Measurements from ENCODE around the gene GMDS. TPM values are rescaled to one million over a fixed set of nuclear protein-coding genes. Genes with fewer than 3 reads are reported as not detected.

The GMDS gene
- total RNA-seq, 8 experiments from 2014 or later, result 4.5 to 61.7 (median 6.9) TPM

GRCh38 chr6:1739680-1740079 is 505.7 kb downstream of the GMDS start:
- 8 to 100% (median 72%) methylated on average over 1 to 2 of the region's 2 CpGs; no CpG with 5 or more reads in 2 of the 10 experiments for WGBS, 10 experiments
- in situ Hi-C loops (cut with MboI; ENCODE audit: low pct_unique_long_range_greater_than_20kb in 2 of 9, low sequenced_read_pairs in 9 of 9, unreplicated experiment in 9 of 9), result no loop called here
- Histone ChIP-seq H3K4me3 (no peak overlapping the region), H3K4me1 (replicated peaks in 1 of 2) (no peaks in the 10 kb centered on the region), H3K27ac (no peak overlapping the region)
- ATAC-seq (replicated peaks in 6 of 8), result peak in 3 of 8 experiments; percentile 86 to 96 (median 89)

- ATAC-seq (replicated peaks in 6 of 8), result no peak
- Histone ChIP-seq H3K27ac (no peak overlapping the region), H3K4me3 (no peak overlapping the region), H3K4me1 (replicated peaks in 1 of 2) (no peaks in the 10 kb centered on the region)
- in situ Hi-C loops (cut with MboI; ENCODE audit: low pct_unique_long_range_greater_than_20kb in 2 of 9, low sequenced_read_pairs in 9 of 9, unreplicated experiment in 9 of 9), result no loop called here
- 60 to 100% (median 92%) methylated on average over 1 to 7 of the region's 9 CpGs; no CpG with 5 or more reads in 3 of the 10 experiments for WGBS, 10 experiments
Observed at GRCh38 chr6:1739220-1739619, 506.2 kb downstream of the GMDS start.

GRCh38 chr6:1738558-1739081 is 506.8 kb downstream of the GMDS start:
- Histone ChIP-seq H3K4me1 (replicated peaks in 1 of 2) (no peaks in the 10 kb centered on the region), H3K27ac (no peak overlapping the region), H3K4me3 (no peak overlapping the region)
- 37 to 100% (median 72%) methylated on average over 1 to 6 of the region's 6 CpGs; no CpG with 5 or more reads in 1 of the 10 experiments for WGBS, 10 experiments
- in situ Hi-C loops (cut with MboI; ENCODE audit: low pct_unique_long_range_greater_than_20kb in 2 of 9, low sequenced_read_pairs in 9 of 9, unreplicated experiment in 9 of 9), result no loop called here
- peak in 1 of 8 experiments; percentile 19 for ATAC-seq (replicated peaks in 6 of 8)

GRCh38 chr6:1737463-1738311 is 507.7 kb downstream of the GMDS start:
- no peak for ATAC-seq (replicated peaks in 6 of 8)
- WGBS, 10 experiments, result 64 to 100% (median 94%) methylated on average over 1 to 6 of the region's 6 CpGs; no CpG with 5 or more reads in 1 of the 10 experiments
- Histone ChIP-seq H3K4me1 (replicated peaks in 1 of 2) (no peaks in the 10 kb centered on the region), H3K4me3 (no peak overlapping the region), H3K27ac (no peak overlapping the region)
- in situ Hi-C loops (cut with MboI; ENCODE audit: low pct_unique_long_range_greater_than_20kb in 2 of 9, low sequenced_read_pairs in 9 of 9, unreplicated experiment in 9 of 9), result no loop called here

- in situ Hi-C loops (cut with MboI; ENCODE audit: low pct_unique_long_range_greater_than_20kb in 2 of 9, low sequenced_read_pairs in 9 of 9, unreplicated experiment in 9 of 9), result no loop called here
- WGBS, 10 experiments, result 36 to 92% (median 82%) methylated on average over 2 to 6 of the region's 6 CpGs; no CpG with 5 or more reads in 1 of the 10 experiments
- no peak for ATAC-seq (replicated peaks in 6 of 8)
- Histone ChIP-seq H3K4me1 (replicated peaks in 1 of 2) (no peaks in the 10 kb centered on the region), H3K27ac (no peak overlapping the region), H3K4me3 (no peak overlapping the region)
Observed at GRCh38 chr6:1736346-1737105, 508.9 kb downstream of the GMDS start.

GRCh38 chr6:1735239-1735803 is 510.1 kb downstream of the GMDS start:
- no peak overlapping the region for H3K4me3 ChIP-seq
- no peak for ATAC-seq (replicated peaks in 6 of 8)
- no peak overlapping the region for H3K27ac ChIP-seq
- no peaks in the 10 kb centered on the region for H3K4me1 ChIP-seq (replicated peaks in 1 of 2)
- 74 to 100% (median 100%) methylated on average over 1 to 4 of the region's 6 CpGs; no CpG with 5 or more reads in 4 of the 10 experiments for WGBS, 10 experiments
- in situ Hi-C loops (cut with MboI; ENCODE audit: low pct_unique_long_range_greater_than_20kb in 2 of 9, low sequenced_read_pairs in 9 of 9, unreplicated experiment in 9 of 9), result no loop called here

- WGBS, 10 experiments, result 0 to 91% (median 60%) methylated on average over 1 to 3 of the region's 3 CpGs
- ATAC-seq (replicated peaks in 6 of 8), result no peak
- H3K4me3 ChIP-seq, result no peak overlapping the region
- H3K27ac ChIP-seq, result no peak overlapping the region
- in situ Hi-C loops (cut with MboI; ENCODE audit: low pct_unique_long_range_greater_than_20kb in 2 of 9, low sequenced_read_pairs in 9 of 9, unreplicated experiment in 9 of 9), result no loop called here
- H3K4me1 ChIP-seq (replicated peaks in 1 of 2), result peaks cover 0 to 4% of the 10 kb centered on the region in 2 donors
Observed at GRCh38 chr6:1730882-1731281, 514.5 kb downstream of the GMDS start.

- 33 to 100% (median 78%) methylated on average over 1 to 6 of the region's 8 CpGs; no CpG with 5 or more reads in 1 of the 10 experiments for WGBS, 10 experiments
- Histone ChIP-seq H3K27ac (no peak overlapping the region), H3K4me3 (no peak overlapping the region), H3K4me1 (replicated peaks in 1 of 2) (peaks cover 0 to 4% of the 10 kb centered on the region in 2 donors)
- no peak for ATAC-seq (replicated peaks in 6 of 8)
- in situ Hi-C loops (cut with MboI; ENCODE audit: low pct_unique_long_range_greater_than_20kb in 2 of 9, low sequenced_read_pairs in 9 of 9, unreplicated experiment in 9 of 9), result no loop called here
Observed at GRCh38 chr6:1729750-1730140, 515.7 kb downstream of the GMDS start.

- in situ Hi-C loops (cut with MboI; ENCODE audit: low pct_unique_long_range_greater_than_20kb in 2 of 9, low sequenced_read_pairs in 9 of 9, unreplicated experiment in 9 of 9), result no loop called here
- Histone ChIP-seq H3K4me1 (replicated peaks in 1 of 2) (peaks cover 0 to 4% of the 10 kb centered on the region in 2 donors), H3K4me3 (no peak overlapping the region), H3K27ac (no peak overlapping the region)
- 20 to 90% (median 81%) methylated on average over 1 to 7 of the region's 7 CpGs for WGBS, 10 experiments
- ATAC-seq (replicated peaks in 6 of 8), result no peak
Observed at GRCh38 chr6:1729133-1729749, 516.2 kb downstream of the GMDS start.

GRCh38 chr6:1726341-1726768 is 519.0 kb downstream of the GMDS start:
- WGBS, 10 experiments, result 74 to 92% (median 81%) methylated on average over 3 to 10 of the region's 11 CpGs
- H3K27ac ChIP-seq, result no peak overlapping the region
- in situ Hi-C loops (cut with MboI; ENCODE audit: low pct_unique_long_range_greater_than_20kb in 2 of 9, low sequenced_read_pairs in 9 of 9, unreplicated experiment in 9 of 9), result no loop called here
- no peak for ATAC-seq (replicated peaks in 6 of 8)
- H3K4me1 ChIP-seq (replicated peaks in 1 of 2), result peaks cover 0 to 4% of the 10 kb centered on the region in 2 donors
- no peak overlapping the region for H3K4me3 ChIP-seq

- Histone ChIP-seq H3K4me3 (no peak overlapping the region), H3K27ac (no peak overlapping the region), H3K4me1 (replicated peaks in 1 of 2) (peaks cover 3 to 4% of the 10 kb centered on the region in 2 donors)
- in situ Hi-C loops (cut with MboI; ENCODE audit: low pct_unique_long_range_greater_than_20kb in 2 of 9, low sequenced_read_pairs in 9 of 9, unreplicated experiment in 9 of 9), result no loop called here
- ATAC-seq (replicated peaks in 6 of 8), result peak in 6 of 8 experiments; percentile 53 to 93 (median 58)
- WGBS, 10 experiments, result 33 to 94% (median 83%) methylated on average over 1 to 6 of the region's 8 CpGs; no CpG with 5 or more reads in 2 of the 10 experiments
Observed at GRCh38 chr6:1724616-1725015, 520.8 kb downstream of the GMDS start.

- H3K4me3 ChIP-seq, result no peak overlapping the region
- no peak for ATAC-seq (replicated peaks in 6 of 8)
- WGBS, 10 experiments, result 67 to 93% (median 87%) methylated on average over 2 to 9 of the region's 9 CpGs
- H3K4me1 ChIP-seq (replicated peaks in 1 of 2), result peaks cover 0 to 3% of the 10 kb centered on the region in 2 donors
- no peak overlapping the region for H3K27ac ChIP-seq
- in situ Hi-C loops (cut with MboI; ENCODE audit: low pct_unique_long_range_greater_than_20kb in 2 of 9, low sequenced_read_pairs in 9 of 9, unreplicated experiment in 9 of 9), result no loop called here
Observed at GRCh38 chr6:1724124-1724523, 521.3 kb downstream of the GMDS start.

All from motor neuron (in vitro differentiated cells).